ENCODE results near the gene KMT2D.

Gene KMT2D

GRCh38 chr12:49050507-49051372, 9.9 kb downstream of the KMT2D start:
- FAIRE-seq = no peak

GRCh38 chr12:49049566-49050224, 10.9 kb downstream of the KMT2D start:
- no peak for FAIRE-seq

- no peak for FAIRE-seq
These were observed 11.6 kb downstream of the KMT2D start for GRCh38 chr12:49048953-49049352.

- FAIRE-seq = no peak
These were observed 14.3 kb downstream of the KMT2D start for GRCh38 chr12:49046129-49046895.

GRCh38 chr12:49044660-49045059, 15.9 kb downstream of the KMT2D start:
- no peak for FAIRE-seq

DNA sequence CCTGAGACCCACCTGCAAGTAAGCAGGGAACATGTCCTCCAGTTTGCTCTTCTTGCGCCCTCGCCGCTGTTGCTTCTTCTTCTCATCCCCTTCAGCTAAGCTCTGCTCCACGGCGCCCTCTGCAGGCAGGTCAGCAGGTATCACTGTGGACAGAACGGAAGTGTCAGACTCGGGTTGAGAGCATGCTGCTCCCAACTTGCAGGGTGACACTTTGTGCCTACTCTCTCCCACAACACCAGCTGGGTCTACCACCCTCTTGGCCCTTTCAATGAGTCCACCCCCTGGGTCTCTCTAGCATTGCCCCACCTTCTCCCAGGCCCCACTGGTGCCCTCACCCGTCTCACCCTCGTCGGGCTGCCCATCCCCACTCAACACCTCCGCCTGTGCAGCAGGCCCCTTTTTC, 16.7 kb downstream of the KMT2D start:
- FAIRE-seq = no peak

GRCh38 chr12:49043241-49043640, 17.4 kb downstream of the KMT2D start:
- no peak for FAIRE-seq

DNA sequence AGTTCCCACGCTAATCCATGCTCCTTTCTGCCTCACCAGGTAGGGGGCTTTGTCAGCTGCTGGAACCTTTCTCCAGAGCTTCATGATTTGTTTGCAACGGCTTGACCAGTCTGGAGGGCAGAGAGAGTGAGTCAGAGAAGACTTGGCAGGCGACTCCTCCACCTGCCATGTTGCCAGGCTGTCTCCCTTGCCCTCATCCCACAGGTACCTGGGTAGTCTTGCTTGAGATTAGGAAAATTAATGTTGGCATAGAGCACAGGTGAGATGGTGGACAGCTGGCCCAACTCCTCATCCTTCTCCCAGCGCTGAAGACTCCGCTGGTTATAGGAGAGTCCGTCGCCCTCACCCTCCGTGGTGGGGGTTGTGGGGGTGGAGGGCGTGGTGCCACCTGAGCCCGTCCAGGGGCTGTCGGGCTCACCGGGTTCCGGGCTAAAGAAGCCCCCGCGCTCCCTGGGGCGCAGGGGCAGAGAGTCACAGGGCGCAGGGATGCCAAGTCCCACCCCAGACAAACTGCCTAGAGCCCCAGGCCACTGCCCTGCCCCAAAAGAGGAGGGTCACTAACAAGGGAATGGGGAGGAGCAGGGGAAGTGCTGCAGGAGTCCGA, 18.6 kb downstream of the KMT2D start:
- no peak for FAIRE-seq

GRCh38 chr12:49041036-49041880, 19.3 kb downstream of the KMT2D start:
- FAIRE-seq = no peak

- no peak for FAIRE-seq
These were observed 20.2 kb downstream of the KMT2D start for GRCh38 chr12:49040364-49040855.

- FAIRE-seq = no peak
These were observed 20.9 kb downstream of the KMT2D start for GRCh38 chr12:49039421-49040363.

- no peak for FAIRE-seq
These were observed 22.2 kb downstream of the KMT2D start for GRCh38 chr12:49038291-49038955.

DNA sequence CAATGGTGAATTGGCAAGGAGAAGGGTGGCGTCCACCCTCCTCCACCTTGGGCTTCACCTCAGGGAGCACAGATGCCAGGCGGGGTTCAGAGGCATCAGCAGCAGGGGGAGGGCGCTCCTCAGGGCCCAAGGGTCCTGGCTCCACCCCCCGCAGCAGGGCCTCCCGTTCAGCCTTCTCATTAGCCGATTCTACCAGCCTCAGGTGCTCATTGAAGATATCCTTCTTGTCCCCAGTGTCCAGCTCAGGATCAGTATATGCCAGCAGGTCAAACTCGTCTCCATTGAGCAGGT, 22.7 kb downstream of the KMT2D start:
- no peak for FAIRE-seq

GRCh38 chr12:49037111-49037946, 23.3 kb downstream of the KMT2D start:
- FAIRE-seq = no peak

GRCh38 chr12:49036029-49036428, 24.6 kb downstream of the KMT2D start:
- no peak for FAIRE-seq

DNA sequence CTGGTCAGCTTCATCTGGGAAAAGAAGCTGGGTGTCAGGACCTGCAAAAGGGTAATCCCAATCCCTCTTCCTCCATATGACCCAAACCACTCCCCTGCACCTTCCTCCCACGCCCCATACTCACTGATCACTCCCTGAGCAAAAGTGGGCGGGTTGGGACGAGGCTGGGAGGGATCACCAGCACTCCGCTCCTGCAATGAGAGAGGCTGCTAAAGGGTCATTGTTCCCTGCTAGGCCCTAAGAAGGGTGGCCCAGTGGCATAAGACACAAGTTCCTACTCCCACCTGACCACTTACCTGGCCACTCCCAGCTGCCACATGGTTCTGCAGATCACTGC, 26.3 kb downstream of the KMT2D start:
- FAIRE-seq = no peak

DNA sequence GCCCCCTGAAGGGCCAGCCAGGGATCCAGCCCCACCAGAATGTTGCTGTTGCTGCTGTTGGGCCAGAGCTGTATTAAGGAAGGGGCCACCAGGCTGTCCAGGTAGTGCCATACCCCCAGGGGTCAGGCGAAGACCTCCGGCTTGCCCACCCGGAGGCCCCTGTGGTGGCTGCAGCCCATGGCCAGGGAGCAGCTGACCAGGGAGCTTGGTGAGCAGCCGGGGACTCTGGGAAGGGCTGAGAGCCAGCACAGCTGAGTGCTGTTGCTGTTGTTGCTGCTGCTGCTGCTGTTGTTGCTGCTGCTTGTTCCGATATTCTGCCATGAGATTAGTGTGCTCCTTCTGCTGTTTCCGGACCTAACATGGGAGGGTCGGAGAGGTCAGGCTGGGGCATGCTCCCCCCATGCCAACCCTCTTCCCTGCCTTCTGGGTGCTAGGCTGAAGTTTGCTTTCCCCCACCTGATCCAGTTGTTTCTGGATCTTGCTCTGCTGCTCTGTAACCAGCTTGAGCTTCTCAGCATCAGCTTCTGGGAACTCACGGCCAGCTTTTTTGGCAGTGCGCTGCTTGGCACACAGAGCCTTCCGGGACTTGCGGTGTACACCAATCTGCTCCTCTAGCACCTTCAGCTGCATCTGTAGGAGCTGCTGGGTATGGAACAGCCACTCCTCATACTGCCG, 26.8 kb downstream of the KMT2D start:
- no peak for FAIRE-seq

- FAIRE-seq = no peak
These were observed 27.7 kb downstream of the KMT2D start for GRCh38 chr12:49032679-49033447.

All from A204.1 (cell line).